ENCODE data around the gene POT1. TPM values are rescaled to one million over a fixed set of nuclear protein-coding genes. Genes with fewer than 3 reads are reported as not detected.

POT1 gene
- total and polyA plus RNA-seq, 10 donors, result 9.4 to 37.0 (median 25.4) TPM

GRCh38 chr7:124956160-124956559 lies 26.5 kb upstream of the POT1 start:
- Histone ChIP-seq H3K36me3 (no peaks in the 10 kb centered on the region), H3K4me3 (no peak overlapping the region), H3K27me3 (replicated peaks in 1 of 7) (no peaks in the 10 kb centered on the region), H3K9me3 (peaks cover 0 to 23% (median 17%) of the 10 kb centered on the region in 8 donors), H3K4me1 (no peaks in the 10 kb centered on the region), H3K27ac (no peak overlapping the region)
- no peak for DNase-seq
- 36 to 68% (median 62%) methylated on average over 1 of the region's 1 CpG for WGBS, 5 donors
- intact Hi-C loops (cut with DNase I; ENCODE audit: low total_unique reads), result no loop called here
- no peak for TF ChIP-seq POLR2AphosphoS5 (IDR thresholded peaks at IDR 0.05)
- no peak for TF ChIP-seq CTCF (IDR thresholded peaks at IDR 0.05 in 8 of 11, conservative IDR thresholded peaks at IDR 0.05 in 3 of 11)
- no peak for TF ChIP-seq POLR2A (IDR thresholded peaks at IDR 0.05)

GRCh38 chr7:124954790-124955189 lies 25.2 kb upstream of the POT1 start:
- Histone ChIP-seq H3K27ac (peak overlapping the region in 4 of 8 donors; percentile 52 to 66 (median 63)), H3K4me3 (no peak overlapping the region), H3K27me3 (replicated peaks in 1 of 7) (no peaks in the 10 kb centered on the region), H3K4me1 (no peaks in the 10 kb centered on the region), H3K9me3 (peaks cover 0 to 23% (median 17%) of the 10 kb centered on the region in 8 donors), H3K36me3 (no peaks in the 10 kb centered on the region)
- intact Hi-C loops (cut with DNase I; ENCODE audit: low total_unique reads), result no loop called here
- TF ChIP-seq CTCF (IDR thresholded peaks at IDR 0.05 in 8 of 11, conservative IDR thresholded peaks at IDR 0.05 in 3 of 11) (no peak), POLR2A (IDR thresholded peaks at IDR 0.05) (no peak), POLR2AphosphoS5 (IDR thresholded peaks at IDR 0.05) (no peak)
- DNase-seq, result no peak

- Histone ChIP-seq H3K4me3 (no peak overlapping the region), H3K36me3 (no peaks in the 10 kb centered on the region), H3K9me3 (peaks cover 0 to 8% (median 0%) of the 10 kb centered on the region in 8 donors), H3K27ac (no peak overlapping the region), H3K27me3 (replicated peaks in 1 of 7) (no peaks in the 10 kb centered on the region), H3K4me1 (no peaks in the 10 kb centered on the region)
- TF ChIP-seq POLR2A (IDR thresholded peaks at IDR 0.05) (no peak), CTCF (IDR thresholded peaks at IDR 0.05 in 8 of 11, conservative IDR thresholded peaks at IDR 0.05 in 3 of 11) (no peak), POLR2AphosphoS5 (IDR thresholded peaks at IDR 0.05) (no peak)
- 95 to 96% (median 96%) methylated on average over 3 of the region's 3 CpGs for WGBS, 5 donors
- no peak for DNase-seq
- intact Hi-C loops (cut with DNase I; ENCODE audit: low total_unique reads), result no loop called here
Measured at GRCh38 chr7:124945680-124946079, 16.1 kb upstream of the POT1 start.

- TF ChIP-seq POLR2A (IDR thresholded peaks at IDR 0.05) (no peak), POLR2AphosphoS5 (IDR thresholded peaks at IDR 0.05) (no peak), CTCF (IDR thresholded peaks at IDR 0.05 in 8 of 11, conservative IDR thresholded peaks at IDR 0.05 in 3 of 11) (no peak)
- intact Hi-C loops (cut with DNase I; ENCODE audit: low total_unique reads), result no loop called here
- H3K4me3 ChIP-seq, result no peak overlapping the region
Measured at GRCh38 chr7:124943472-124943871, 13.8 kb upstream of the POT1 start.

More at GRCh38 chr7:124943472-124943871, 13.8 kb upstream of the POT1 start:
- no peaks in the 10 kb centered on the region for H3K36me3 ChIP-seq
- peaks cover 0 to 8% (median 0%) of the 10 kb centered on the region in 8 donors for H3K9me3 ChIP-seq
- DNase-seq, result no peak
- no peak overlapping the region for H3K27ac ChIP-seq
- 77 to 86% (median 79%) methylated on average over 2 of the region's 2 CpGs for WGBS, 5 donors
- no peaks in the 10 kb centered on the region for H3K27me3 ChIP-seq (replicated peaks in 1 of 7)
- H3K4me1 ChIP-seq, result no peaks in the 10 kb centered on the region

All from spleen (tissue), 11 donors.